GM18868 (cell line): ENCODE data around the gene DHRS2.
"Not testable (repeated sequence)": the region's sequence is repeated elsewhere in the genome, so short reads cannot be mapped to it uniquely, and the experiment has no call there.

Experiments
- ATAC-seq: cut with Tn5 transposase; IDR thresholded peaks from one replicate; pipeline ENCODE4 v1.9.1; 2021; ENCODE audit warnings: mild to moderate bottlenecking, moderate library complexity; ENCODE audit not compliant: unreplicated experiment

The DHRS2 gene, protein sequence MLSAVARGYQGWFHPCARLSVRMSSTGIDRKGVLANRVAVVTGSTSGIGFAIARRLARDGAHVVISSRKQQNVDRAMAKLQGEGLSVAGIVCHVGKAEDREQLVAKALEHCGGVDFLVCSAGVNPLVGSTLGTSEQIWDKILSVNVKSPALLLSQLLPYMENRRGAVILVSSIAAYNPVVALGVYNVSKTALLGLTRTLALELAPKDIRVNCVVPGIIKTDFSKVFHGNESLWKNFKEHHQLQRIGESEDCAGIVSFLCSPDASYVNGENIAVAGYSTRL

DNA sequence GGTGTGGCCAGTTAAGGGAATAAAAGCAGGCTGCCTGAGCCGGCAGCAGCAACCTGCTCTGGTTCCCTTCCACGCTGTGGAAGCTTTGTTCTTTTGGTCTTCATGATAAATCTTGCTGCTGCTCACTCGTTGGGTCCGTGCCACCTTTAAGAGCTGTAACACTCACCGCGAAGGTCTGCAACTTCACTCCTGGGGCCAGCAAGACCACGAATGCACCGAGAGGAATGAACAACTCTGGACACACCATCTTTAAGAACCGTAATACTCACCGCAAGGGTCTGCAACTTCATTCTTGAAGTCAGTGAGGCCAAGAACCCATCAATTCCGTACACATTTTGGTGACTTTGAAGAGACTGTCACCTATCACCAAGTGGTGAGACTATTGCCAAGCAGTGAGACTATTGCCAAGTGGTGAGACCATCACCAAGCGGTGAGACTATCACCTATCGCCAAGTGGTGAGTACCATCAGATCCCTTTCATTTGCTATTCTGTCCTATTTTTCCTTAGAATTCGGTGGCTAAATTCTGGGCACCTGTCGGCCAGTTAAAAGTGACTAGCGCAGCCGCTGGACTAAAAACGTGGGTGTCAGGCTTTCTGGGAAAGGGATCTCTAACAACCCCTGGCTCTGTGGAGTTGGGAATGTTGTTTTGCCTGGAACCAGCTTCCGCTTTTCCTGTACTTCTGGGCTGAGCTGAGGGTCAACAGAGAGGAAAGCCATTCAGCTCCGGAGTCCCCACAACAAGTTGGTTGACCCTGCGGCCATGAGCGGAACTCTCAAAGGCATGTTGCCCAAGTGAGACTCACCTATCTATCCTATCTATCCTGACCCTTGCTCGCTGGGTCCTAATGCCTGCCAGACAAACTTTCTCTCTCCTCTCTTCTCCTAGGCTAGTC, at the start of gene DHRS2:
Gene DHRS2, plus strand, starts transcription at position 48 of the 895 bp plus-strand sequence. CDS start 2,501 bp downstream, outside the sequence.
- no peak for ATAC-seq

- ATAC-seq, result peak; percentile 98
Measured at GRCh38 chr14:23588884-23589598, 47.1 kb upstream of the DHRS2 start.

DNA sequence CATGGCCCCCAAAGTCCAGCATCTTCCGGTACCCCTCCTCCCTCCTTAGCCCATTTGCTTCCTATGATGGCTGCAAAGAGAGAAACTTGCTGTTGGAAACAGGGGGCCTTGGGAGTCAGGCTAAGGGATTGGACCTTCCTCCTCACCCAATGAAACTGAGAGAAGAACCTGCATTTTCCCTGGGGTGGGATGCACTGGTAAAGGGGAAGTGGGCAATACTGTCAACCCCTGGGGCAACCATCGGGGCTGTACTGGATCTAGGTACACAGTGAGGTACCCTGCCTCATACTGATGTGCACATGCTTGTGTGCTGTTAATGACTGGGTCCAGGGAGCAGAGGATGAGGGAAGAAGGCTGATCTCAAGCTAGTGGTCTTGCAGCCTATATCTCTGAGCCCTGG, 46.6 kb upstream of the DHRS2 start:
- no peak for ATAC-seq

- ATAC-seq, result no peak
Measured at GRCh38 chr14:23590198-23590597, 46.0 kb upstream of the DHRS2 start.

DNA sequence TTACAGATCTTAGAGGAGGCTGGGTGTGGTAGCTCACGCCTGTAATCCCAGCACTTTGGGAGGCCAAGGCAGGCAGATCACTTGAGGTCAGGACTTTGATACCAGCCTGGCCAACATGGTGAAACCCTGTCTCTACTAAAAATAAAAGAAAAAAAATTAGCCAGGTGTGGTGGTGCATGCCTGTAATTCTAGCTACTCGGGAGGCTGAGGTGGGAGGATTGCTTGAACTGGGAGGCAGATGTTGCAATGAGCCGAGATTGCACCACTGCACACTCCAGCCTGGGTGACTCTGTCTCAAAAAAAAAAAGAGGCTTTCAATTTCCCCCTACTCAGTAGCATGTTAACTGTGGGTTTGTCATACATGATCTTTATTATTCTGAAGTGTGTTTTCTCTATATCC, 42.0 kb upstream of the DHRS2 start:
- ATAC-seq, result not testable (repeated sequence)

DNA sequence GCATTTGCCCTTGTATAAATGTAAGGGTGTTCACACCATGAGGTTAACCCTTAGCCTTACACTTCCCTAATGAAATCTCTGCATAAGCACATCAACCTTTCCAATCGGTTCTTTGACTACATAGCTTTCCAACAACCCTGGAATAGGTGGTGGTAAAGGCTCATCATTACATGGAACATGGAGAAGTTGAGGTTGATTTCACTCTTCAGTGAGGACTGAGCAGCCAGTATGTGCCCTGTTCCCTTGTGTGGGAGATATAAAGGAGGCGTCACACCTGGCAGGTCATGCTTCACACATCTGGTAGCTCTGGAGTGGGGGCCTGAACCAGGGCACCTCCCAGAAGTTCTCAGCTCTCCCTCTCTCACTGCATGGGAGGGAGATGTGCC, 35.8 kb upstream of the DHRS2 start:
- ATAC-seq, result no peak

GRCh38 chr14:23600806-23601205, 35.4 kb upstream of the DHRS2 start:
- no peak for ATAC-seq

DNA sequence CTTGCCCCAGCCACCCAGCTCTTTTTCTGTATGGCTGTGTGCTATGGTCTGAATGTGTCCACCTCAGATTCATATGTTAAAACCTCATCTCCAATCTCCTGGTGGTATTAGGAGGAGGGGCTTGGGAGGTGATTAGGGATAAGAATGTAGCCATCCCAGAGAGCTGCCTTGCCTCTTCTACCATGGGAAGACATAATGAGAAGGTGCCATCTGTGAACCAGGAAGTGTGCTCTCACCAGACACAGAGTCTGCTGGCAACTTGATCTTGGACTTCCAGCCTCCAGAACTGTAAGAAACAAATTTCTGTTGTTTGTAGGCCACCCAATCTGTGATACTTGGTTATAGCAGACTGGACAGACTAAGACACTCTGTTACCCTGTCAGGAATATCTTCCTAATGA, 34.7 kb upstream of the DHRS2 start:
- ATAC-seq, result no peak

GRCh38 chr14:23601845-23602180, 34.4 kb upstream of the DHRS2 start:
- ATAC-seq, result no peak

GRCh38 chr14:23602181-23603095, 33.7 kb upstream of the DHRS2 start:
- no peak for ATAC-seq

- no peak for ATAC-seq
Measured at GRCh38 chr14:23603103-23603502, 33.1 kb upstream of the DHRS2 start.

GRCh38 chr14:23604148-23604547, 32.0 kb upstream of the DHRS2 start:
- no peak for ATAC-seq

- no peak for ATAC-seq
Measured at GRCh38 chr14:23604675-23605170, 31.4 kb upstream of the DHRS2 start.

GRCh38 chr14:23605931-23606585, 30.1 kb upstream of the DHRS2 start:
- ATAC-seq, result peak; percentile 92

DNA sequence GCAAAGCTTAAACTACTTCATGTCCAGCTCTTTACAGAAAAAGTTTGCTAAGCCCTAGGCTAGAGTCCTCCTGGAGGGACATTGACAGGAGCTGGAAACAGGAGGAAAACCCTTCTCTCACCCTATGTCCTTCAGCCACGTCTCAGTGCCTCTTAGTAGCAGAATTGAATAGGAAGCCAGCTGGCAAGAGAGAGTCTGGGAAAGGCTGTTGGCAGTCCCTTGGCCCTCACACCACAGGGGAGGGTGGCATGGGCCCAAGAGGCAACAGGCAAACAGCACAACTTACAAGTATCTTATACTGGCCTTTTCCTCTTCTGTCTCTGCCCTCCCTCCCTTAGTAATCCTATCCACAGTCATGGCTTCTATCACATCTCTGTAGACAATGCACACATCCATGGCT, 27.7 kb upstream of the DHRS2 start:
- ATAC-seq, result no peak

GRCh38 chr14:23609001-23609400, 27.2 kb upstream of the DHRS2 start:
- ATAC-seq, result no peak

GRCh38 chr14:23609411-23610089, 26.6 kb upstream of the DHRS2 start:
- ATAC-seq, result not testable (repeated sequence)

DNA sequence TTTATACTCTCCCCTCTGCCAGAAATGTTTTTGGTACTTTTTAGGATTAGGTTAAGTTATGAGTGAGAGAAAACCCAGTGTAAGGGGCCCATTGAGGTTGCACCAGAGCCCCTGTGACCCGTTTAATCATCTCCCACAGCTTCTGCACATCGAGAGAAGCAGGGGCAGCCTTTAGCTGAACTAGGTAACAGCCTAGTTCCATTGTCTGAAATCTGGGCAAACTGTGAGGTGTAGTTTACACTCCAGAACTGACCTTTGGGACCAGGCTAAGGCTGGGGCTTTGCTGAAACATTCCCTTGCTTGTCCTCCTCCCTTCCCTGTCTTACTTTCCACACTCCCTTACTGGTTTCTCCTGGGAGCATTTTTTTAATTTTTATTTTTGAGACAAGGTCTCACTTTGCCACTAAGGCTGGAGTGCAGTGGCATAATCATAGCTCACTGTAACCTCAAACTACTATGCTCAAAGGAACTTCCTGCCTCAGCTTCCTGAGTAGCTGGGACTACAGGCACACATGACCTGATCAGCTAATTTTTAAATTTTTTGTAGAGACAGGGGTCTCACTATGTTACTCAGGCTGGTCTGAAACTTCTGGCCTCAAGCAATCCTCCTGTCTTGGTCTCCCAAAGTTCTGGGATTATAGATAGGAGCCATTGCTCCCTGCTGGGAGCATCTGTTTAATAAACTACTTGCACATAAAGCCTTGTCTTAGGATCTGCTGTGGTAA, 25.9 kb upstream of the DHRS2 start:
- ATAC-seq, result no peak
